ENCODE results near the gene C1orf35. TPM values are rescaled to one million over a fixed set of nuclear protein-coding genes. Genes with fewer than 3 reads are reported as not detected.

C1orf35 gene
- total RNA-seq, 2 donors from 2014 or later = 9.1 to 9.7 TPM

GRCh38 chr1:228136901-228137300, 33.8 kb upstream of the C1orf35 start:
- ATAC-seq (ENCODE audit: insufficient number of reproducible peaks, low FRiP score, low read depth) (no peak), DNase-seq (ENCODE audit: low spot score) (no peak)
- no peak for TF ChIP-seq CTCF (IDR thresholded peaks at IDR 0.05)
- Histone ChIP-seq H3K36me3 (no peaks in the 10 kb centered on the region), H3K27me3 (replicated peaks; ENCODE audit: insufficient read depth) (no peaks in the 10 kb centered on the region), H3K4me3 (no peak overlapping the region), H3K9me3 (no peaks in the 10 kb centered on the region), H3K27ac (no peak overlapping the region), H3K4me1 (ENCODE audit: control insufficient read depth in 1 of 2, low read depth in 2 of 2) (peaks cover 9 to 13% of the 10 kb centered on the region in 2 donors)

DNA sequence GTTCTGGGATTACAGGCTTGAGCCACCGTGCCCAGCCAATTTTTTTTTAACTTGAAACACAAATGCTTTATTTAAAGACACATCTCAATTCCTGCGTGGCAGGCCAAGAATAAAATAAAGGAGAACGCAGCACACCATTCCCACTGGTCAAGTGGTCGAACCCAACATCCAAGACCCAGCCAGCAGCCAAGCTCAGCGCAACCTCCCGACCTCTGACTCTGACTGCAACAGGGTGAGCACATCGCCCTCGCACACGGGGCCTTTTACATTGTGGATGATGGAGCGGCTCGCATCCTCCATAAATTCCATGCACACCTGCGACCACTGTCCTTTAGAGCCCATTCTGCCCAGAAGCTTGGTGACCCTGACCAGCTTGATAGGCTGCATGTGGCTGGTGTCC, 31.5 kb upstream of the C1orf35 start:
- ATAC-seq (ENCODE audit: insufficient number of reproducible peaks, low FRiP score, low read depth) = no peak
- Histone ChIP-seq H3K4me1 (ENCODE audit: control insufficient read depth in 1 of 2, low read depth in 2 of 2) (no peaks in the 10 kb centered on the region), H3K4me3 (no peak overlapping the region)

DNA sequence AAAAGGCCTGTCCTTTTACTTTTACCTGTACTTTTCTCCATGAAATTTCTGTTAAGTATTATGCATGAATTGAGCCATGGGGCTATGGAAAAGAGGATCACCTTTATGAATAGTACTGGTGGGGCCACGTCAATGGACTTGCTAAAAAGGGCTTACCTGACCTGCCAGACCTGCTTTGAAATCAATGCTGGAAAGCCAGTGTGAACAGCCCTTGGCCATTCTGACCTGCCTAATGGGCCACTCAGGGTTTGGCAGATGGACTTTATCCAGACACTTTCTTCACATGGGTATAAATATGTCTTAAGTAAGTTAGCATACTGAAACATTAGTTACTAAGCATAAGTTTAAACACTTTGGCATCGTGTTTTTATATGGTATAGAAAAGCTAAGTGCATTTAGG, 28.6 kb upstream of the C1orf35 start:
- TF ChIP-seq CTCF (IDR thresholded peaks at IDR 0.05) = no peak
- Histone ChIP-seq H3K4me1 (ENCODE audit: control insufficient read depth in 1 of 2, low read depth in 2 of 2) (no peaks in the 10 kb centered on the region), H3K9me3 (no peaks in the 10 kb centered on the region), H3K4me3 (no peak overlapping the region), H3K36me3 (no peaks in the 10 kb centered on the region), H3K27ac (no peak overlapping the region), H3K27me3 (replicated peaks; ENCODE audit: insufficient read depth) (no peaks in the 10 kb centered on the region)
- DNase-seq (ENCODE audit: low spot score) (no peak), ATAC-seq (ENCODE audit: insufficient number of reproducible peaks, low FRiP score, low read depth) (no peak)

More for the DNA sequence above, 31.5 kb upstream of the C1orf35 start:
- Histone ChIP-seq H3K36me3 (no peaks in the 10 kb centered on the region), H3K27me3 (replicated peaks; ENCODE audit: insufficient read depth) (no peaks in the 10 kb centered on the region), H3K27ac (no peak overlapping the region), H3K9me3 (no peaks in the 10 kb centered on the region)
- DNase-seq (ENCODE audit: low spot score) = no peak
- no peak for TF ChIP-seq CTCF (IDR thresholded peaks at IDR 0.05)

DNA sequence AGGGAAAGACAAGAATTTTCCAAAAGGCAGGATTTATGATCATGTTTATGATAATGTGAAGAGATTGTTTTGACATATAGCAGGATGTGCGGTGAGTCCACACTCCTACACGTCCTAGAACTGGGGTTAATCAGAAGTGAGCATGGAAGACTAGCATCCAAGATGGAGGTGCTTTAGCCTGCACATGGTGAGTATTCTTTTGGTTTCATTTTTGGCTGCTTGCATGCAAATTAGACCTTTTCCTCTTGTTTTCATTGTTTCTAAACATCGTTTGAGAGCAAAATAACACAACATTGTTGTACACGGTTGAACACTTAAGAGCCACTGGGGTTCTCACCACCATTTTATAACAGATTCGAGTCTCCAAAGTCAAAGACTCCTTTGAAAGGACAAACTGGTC, 22.1 kb upstream of the C1orf35 start:
- DNase-seq (ENCODE audit: low spot score) (no peak), ATAC-seq (ENCODE audit: insufficient number of reproducible peaks, low FRiP score, low read depth) (no peak)
- H3K4me1 ChIP-seq (ENCODE audit: control insufficient read depth in 1 of 2, low read depth in 2 of 2) = peaks cover 0 to 9% of the 10 kb centered on the region in 2 donors
- no peaks in the 10 kb centered on the region for H3K9me3 ChIP-seq
- no peak overlapping the region for H3K27ac ChIP-seq
- H3K36me3 ChIP-seq = no peaks in the 10 kb centered on the region
- no peak overlapping the region for H3K4me3 ChIP-seq
- no peaks in the 10 kb centered on the region for H3K27me3 ChIP-seq (replicated peaks; ENCODE audit: insufficient read depth)
- TF ChIP-seq CTCF (IDR thresholded peaks at IDR 0.05) = no peak

DNA sequence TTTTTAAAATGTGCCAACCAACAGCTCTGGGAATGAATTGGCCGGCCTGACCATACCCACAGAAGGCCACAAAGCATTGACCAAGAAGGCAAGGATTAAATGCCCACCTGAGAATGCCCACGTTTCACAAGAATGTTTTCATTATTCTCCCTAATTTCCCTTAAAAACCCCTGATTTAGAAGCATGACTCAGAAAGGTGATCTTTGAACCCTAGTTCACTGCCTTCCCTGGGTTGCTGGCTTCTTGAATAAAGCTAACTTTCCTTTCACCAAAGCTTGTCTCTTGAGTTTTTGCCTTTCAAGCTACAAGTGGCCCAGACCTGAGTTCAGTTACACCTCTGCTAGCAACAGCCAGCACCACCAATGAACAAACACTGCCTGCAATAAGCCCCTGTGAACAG, 20.4 kb upstream of the C1orf35 start:
- TF ChIP-seq CTCF (IDR thresholded peaks at IDR 0.05) = no peak

More for the DNA sequence above, 20.4 kb upstream of the C1orf35 start:
- Histone ChIP-seq H3K4me1 (ENCODE audit: control insufficient read depth in 1 of 2, low read depth in 2 of 2) (peaks cover 3 to 11% of the 10 kb centered on the region in 2 donors), H3K4me3 (no peak overlapping the region), H3K36me3 (no peaks in the 10 kb centered on the region), H3K9me3 (no peaks in the 10 kb centered on the region), H3K27ac (no peak overlapping the region), H3K27me3 (replicated peaks; ENCODE audit: insufficient read depth) (no peaks in the 10 kb centered on the region)
- ATAC-seq (ENCODE audit: insufficient number of reproducible peaks, low FRiP score, low read depth) (no peak), DNase-seq (ENCODE audit: low spot score) (no peak)

All from thoracic aorta (tissue), 2 donors.